Measurements from ENCODE around the gene HS6ST2.
A peak's percentile ranks its signal among the peaks of the same experiment; 100 is the strongest.
"Not testable (repeated sequence)": the region's sequence is repeated elsewhere in the genome, so short reads cannot be mapped to it uniquely, and the experiment has no call there.

The HS6ST2 gene

DNA sequence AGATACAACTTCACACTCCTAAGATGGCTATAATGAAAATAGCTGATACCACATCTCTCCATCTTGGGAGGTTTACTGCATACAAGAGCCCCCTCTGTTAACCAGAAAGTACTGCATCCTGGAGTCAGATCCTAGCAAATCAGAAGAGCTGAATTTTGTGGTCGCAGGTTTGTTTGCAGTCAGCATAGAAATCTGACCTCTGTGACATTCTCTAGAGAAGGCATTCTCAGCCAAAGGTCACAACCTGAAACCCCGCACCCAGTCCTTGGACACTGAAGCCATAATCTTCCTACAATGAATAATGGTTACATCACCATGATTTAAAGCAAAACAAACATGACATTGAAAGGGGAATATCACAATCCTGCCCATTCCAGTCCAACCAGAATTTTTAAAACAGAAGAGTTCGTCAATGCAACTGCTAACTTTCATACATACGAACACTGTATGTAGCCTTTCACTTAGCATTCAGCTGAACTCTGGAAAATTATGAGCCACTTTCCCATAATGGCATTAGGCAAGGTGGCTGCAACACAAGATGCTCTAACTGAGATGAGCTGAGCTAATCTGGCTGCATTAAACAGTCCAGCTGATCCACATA is 17.6 kb downstream of the HS6ST2 start:
- DNase-seq: no peak

DNA sequence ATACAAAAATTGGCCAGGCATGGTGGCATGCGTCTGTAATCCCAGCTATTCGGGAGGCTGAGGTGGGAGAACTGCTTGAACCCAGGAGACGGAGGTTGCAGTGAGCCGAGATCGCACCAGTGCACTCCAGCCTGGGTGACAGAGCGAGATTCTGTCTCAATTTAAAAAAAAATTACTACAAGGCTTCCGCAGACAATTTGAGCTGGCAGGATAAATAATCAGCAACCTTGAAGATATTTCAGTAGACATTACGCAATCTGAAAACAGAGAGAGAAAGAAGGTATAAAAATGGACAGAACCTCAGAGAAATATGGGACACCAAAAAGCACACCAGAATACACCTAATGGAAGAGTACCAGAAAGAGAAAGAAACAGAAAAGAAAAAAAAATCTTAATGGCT is 25.3 kb downstream of the HS6ST2 start:
- DNase-seq: no peak

DNA sequence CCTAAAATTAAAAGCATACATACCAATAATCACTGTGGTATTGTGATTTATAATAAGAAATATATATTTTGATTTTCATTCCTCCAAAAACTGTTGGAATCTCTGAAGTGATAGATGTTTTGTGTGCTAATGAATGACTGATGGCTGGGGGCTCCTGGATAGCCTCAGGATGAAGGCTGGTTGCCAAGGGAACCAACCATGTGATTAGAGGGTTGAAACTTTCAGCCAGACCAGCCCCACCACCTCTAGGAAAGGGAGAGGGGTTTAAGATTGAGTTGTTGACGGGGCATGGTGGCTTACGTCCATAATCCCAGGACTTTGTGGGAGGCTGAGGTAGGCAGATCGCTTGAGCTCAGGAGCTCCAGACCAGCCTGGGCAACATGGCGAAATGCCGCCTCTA is 34.0 kb downstream of the HS6ST2 start:
- DNase-seq: no peak

DNA sequence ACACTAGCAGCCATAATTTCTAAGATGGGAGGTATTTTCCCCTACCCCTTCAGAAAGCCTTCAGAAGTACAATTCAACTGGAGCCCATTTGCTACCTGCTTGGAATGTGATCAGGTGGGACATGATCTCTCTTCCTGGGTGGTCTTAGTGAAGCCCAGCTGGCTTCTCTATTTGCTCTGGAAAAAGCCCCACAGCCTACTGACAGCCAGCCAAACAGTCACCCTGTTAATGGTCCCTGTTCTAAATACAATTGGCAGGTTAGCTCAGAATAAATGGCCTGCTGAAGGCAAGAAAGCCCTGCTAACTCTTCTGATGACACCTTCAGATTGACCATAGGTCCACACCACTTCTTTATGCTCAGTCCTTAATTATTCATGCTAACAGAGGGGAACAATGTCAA is 39.9 kb downstream of the HS6ST2 start:
- no peak for DNase-seq

DNA sequence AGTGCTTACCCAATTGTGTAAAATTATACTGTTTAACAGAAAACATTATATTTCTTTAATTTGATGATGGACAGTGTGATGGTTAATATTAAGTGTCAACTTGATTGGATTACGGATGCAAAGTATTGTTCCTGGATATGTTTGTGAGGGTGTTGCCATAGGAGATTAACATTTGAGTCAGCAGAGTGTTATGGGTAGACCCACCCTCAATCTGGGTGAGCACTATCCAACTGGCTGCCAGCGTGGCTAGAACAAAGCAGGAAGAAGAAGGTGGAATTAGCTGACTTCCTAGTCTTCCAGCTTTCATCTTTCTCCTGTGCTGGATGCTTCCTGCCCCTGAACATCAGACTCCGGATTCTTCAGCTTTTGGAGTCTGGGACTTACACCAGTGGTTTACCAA is 42.1 kb downstream of the HS6ST2 start:
- no peak for DNase-seq

DNA sequence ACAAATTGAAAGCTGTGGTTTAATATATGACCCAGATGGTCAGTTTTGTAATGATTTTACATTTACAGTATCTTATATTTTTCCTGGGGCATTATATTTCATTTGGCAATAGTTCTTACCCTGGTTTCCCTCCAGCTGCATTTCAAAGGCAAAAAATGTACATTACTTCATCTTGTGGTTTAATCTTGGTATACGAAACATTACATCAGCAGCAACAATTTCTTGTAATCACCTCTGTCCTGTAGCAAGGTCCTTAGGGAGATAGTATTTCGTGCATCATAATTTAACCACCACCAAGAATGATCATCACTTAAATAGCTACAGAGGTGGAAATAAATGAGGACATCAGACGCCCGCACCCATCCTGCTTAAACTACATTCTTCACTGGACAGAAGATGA is 48.8 kb downstream of the HS6ST2 start:
- DNase-seq: no peak

DNA sequence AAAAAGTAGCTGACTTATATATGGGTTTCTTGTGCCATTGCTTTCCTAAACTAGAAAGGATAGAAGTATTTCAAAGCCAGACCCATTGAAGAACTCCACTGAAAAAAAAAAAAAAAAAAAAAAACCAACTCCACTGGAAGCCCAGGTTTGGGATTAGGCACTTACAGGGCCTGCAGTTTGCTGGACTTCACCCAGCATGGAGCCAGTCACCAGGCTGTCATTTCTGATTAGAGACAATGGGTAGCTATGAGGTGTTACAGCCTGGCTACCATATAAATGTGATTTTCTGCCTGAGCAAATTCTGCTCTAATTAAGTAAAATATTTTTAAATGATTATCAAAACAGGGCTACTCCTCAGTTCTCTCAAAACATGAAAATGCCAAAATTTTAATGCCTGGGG is 49.5 kb downstream of the HS6ST2 start:
- no peak for DNase-seq

DNA sequence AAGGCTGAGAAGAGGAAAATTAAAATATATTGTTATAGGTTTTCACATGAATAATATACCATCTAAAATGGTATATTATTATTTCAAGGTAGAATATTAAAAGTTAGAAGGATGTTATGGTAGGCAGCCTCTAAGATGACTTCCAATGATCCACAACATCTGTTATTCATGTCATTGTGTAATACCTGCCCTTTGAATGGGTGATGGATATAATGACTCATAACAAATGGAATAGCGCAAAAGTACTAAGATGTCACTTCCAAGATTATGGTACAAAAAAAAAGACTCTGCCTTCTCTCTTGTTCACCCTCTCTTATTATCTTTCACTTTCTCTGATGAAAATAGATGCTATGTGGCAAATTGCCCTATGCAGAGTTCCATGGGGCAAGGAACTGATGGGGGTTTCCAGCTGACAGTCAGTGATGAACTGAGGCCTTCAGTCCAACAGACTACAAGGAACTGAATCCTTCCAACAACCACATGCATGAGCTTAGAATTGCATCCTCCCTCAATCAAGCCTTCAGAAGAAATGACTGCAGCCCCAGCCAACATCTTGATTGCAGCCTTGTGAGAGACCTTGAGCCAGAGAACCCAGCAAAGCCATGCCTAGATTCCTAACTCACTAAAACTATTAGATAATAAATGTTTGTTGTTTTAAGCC is 57.7 kb downstream of the HS6ST2 start:
- DNase-seq: no peak

DNA sequence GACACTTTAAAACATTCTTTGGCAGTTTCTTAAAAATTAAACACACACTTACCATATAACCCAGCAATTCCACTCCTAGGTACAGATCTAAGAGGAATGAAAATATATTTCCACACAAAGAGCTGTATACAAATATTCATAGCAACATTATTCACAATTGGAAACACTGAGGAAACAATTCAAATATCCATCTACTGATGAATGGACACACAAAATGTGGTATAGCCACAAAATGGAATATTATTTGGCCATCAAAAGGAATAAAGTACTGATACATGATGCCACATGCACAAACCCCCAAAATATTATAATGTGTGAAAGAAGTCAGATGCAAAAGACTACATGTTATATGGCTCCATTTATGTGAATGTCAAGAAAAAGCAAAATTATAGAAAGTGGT is 70.9 kb downstream of the HS6ST2 start:
- no peak for DNase-seq

DNA sequence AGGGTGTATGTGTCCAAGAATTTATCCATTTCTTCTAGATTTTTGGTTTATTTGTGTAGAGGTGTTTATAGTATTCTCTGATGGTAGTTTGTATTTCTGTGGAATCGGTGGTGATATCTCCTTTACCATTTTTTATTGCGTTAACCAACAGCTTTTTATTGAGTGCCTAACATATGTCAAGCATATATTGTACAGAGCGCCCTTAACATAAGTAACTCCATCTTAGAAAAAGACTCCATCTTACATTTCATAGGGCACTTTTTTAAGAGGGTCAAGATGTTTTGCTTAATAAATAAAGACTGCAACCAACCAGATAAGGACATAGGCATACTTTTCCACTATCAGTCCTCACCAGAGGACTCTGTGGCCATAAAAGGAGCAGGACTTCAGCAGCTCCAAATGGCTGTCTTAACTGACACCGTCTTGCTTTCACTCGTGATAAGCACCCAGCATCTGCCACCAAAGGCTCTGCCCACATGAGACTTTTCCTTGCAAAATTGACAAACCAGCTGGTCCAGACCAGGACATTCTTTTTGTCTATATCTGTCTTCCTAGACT is 75.0 kb downstream of the HS6ST2 start:
- DNase-seq: peak; percentile 26

DNA sequence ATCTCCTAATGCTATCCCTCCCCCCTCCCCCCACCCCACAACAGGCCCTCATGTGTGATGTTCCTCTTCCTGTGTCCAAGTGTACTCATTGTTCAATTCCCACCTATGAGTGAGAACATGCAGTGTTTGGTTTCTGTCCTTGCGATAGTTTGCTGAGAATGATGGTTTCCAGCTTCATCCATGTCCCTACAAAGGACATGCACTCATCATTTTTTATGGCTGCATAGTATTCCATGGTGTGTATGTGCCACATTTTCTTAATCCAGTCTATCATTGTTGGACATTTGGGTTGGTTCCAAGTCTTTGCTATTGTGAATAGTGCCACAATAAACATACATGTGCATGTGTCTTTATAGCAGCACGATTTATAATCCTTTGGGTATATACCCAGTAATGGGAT is 77.7 kb downstream of the HS6ST2 start:
- not testable (repeated sequence) for DNase-seq

DNA sequence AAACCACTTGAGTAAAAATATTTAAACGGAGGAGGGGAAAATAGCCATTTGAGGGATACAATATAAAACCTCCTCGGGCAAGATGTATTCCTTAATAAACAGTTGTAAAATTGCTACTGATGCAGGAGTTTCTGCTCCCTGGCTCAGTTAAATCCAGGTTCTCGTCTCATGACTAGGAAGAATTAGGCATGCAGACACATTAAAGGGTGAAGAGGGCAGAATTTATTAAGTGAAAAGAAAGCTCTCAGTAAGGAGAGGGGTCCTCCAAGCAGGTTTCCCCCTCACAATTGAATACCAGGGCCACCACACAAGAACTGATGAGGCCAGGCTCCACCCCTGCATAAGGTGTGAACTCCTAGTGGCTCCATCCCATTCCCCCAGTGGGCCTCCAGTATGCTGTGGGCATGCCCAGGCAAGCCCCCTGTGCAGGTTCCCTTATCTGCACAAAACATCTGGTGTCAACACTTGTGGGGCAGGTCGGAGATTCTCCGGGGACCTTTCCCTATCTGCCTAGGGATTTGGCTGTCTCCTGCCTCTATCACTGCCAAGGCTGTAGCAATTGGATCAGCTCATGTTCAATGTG is 80.4 kb downstream of the HS6ST2 start:
- peak; percentile 1 for DNase-seq

DNA sequence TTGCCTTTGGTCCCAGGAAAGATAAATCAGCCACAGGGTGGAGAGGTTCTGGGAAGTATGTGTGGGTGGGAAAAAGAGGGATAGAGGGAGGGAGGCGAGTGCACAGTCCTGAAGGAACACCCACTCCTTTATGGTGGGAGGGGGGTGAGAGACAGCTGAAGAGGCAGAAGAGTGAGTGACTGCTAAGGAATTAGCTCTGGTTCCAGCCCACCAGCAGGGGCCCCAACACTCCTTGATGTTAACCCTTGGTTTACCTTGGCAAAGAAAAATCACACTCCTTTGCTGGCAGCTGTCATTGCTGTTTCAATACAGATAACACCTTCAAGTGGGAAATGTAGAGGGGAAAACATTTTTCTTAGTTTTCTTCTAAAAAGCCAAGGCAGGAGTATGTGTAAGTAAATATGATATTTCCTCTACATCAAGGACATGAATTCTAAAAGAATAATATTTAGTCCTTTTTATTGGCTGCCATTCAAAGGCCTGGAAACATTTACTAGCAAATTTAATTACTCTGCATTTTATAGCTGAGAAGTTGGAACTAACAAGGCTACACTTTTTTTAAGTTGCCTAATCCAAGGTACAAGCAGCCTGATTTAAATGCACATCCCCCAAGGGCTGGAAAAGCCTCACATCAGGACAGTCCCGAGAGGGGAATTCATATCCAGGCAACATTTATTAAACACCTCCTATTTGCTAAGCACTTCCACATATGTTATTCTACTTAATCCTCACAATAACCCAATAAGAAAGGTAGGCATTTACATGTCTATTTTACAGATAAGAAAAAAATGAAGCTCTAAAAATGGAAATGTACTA is 81.7 kb downstream of the HS6ST2 start:
- DNase-seq: no peak

DNA sequence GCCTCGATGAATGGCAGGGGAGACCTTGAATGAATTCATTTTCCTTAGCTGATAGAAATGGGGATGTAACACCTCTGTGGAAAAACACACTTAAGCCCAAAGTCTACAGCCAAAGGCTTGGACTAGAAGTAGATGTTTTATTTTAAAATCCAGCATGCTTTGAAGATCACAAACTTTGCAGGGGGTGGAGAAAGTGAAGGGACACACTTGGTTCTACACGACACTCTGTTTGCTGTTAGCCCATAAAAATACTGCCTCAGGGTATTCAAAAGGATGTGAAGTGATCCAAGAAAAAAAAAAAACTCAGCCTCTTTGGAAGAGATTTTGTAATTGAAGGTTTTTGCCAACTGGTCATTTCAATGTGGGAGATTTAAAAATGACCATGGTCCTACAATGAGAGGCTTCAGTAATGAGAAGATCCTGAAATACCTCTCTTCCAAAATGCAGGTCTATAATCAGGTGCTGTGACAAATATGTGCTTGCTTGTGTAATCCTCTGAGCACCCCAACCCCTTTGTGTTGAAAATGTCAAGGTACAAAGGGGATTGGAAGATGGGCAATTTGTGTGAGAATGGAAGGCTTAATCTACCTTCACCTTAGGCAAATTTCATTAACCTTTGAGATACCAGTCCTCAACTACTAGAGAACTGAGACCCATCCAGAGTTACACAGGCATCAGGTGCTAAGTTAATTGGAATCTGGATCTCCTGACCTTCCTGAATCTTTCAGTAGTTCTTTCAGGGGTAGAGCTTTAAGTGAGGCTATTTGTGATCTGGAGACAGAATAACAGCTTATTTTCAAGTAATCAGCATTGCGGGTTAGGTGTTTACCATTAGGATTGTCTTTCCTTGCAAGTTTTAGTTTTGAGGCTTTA is 82.5 kb downstream of the HS6ST2 start:
- DNase-seq: no peak

DNA sequence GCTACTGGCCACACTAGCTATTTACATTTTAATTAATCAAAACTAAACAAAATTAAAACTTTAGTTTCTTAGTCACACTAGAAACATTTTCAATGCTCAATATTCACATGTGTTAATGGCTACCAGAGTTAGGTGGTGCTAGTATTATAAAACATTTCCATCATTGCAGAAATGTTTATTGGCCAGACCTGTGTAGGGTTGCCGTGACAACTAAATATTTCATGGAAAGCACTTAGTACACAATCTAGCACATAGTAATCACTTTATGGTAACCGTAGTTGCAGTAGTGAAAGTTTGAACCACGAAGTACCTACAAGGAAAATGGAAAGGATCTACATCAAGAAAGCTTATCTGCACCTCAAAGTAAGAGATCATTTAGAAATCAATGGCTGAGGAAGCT is 95.9 kb downstream of the HS6ST2 start:
- DNase-seq: no peak

DNA sequence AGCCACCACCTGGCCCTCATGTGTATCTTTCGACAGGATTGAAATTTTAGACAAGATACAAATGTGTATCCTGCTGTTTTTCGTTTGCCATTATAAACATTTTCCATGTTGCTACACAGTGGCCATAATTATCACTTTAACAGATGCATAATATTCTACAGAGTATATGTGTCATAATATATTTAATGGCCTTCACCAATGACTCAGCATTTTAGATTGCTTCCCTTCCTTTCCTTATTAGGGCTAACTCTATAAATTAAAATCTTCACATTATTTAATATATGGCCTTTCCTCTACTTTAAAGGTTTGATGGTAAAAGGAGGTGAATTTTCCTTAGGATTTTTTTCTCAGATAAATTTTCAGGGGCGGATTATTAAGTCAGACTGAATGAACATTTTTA is 97.4 kb downstream of the HS6ST2 start:
- no peak for DNase-seq

DNA sequence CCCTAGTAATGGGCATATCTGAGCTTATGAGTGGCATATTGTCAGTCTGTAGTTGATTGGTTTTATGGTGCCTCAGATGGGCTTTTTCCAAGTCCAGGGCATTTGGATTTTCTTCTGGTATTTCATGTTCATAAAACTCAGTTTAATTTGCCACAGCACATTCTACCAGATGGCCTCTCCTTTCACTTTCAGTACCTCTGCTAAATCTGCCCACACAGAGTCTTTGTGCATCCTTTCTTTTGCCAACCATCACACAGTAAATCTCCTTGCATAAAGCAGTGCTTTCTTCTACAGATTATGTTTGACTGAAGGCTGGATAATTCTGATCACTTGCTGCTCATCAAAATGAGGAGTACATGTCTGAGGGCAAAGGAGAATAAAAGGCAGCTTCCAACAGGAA is 98.2 kb downstream of the HS6ST2 start:
- DNase-seq: no peak

DNA sequence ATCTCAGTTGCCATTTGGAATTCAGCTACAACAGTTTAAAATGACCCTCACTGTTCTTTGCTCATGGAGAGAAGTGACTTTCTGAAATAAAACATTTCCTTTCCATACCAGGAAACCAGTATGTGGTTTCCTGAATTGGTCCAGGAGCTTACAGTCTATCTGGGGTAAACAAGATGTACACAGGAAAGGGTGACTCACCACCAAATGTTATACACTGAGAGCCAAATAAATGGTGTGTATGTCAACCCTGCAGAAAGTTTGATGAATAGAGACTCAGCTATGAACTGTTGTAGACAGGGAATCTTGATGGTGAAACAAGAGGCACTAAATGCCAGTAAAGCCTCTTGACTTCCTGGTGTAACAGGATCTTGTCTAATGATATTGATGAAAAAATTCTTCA is 100.4 kb downstream of the HS6ST2 start:
- no peak for DNase-seq

DNA sequence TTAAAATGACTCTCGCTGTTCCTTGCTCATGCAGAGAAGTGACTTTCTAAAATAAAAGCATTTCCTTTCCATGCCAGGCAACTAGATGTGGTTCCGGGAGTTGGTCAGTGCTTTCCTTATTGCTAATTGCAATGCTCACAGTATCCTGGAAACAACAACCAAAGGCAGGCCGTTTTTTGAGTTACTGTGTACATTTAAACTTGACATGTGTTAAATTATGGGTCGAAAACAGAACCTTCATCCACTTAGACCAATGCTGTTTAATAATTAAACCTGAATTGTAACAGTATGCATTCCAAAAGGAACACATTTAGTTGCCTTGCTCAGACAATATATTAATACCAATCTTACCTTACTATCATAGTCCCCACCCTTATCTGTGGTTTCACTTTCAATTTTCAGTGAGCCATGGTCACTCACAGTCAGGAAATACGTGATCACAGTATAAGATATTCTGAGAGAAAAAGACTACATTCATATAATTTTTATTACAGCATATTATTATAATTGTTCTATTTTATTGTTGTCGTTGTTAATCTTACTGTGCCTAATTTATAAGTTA is 102.6 kb downstream of the HS6ST2 start:
- no peak for DNase-seq

DNA sequence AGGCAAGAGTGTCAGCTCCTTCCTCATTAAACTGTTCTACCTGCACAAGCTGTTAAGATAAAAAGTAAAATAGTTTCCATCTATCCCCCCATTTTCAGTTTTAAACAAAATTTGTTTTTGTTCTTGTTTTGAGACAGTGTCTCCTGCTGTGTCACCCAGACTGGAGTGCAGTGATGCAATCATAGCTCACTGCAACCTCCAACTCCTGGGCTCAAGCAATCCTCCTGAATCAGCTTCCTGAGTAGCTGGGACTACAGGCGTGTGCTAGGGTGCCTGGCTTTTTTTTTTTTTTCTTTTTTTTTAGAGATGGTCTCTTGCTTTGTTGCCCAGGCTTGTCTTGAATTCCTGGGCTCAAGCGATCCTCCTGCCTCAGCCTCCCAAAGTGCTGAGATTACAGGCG is 105.4 kb downstream of the HS6ST2 start:
- DNase-seq: no peak

DNA sequence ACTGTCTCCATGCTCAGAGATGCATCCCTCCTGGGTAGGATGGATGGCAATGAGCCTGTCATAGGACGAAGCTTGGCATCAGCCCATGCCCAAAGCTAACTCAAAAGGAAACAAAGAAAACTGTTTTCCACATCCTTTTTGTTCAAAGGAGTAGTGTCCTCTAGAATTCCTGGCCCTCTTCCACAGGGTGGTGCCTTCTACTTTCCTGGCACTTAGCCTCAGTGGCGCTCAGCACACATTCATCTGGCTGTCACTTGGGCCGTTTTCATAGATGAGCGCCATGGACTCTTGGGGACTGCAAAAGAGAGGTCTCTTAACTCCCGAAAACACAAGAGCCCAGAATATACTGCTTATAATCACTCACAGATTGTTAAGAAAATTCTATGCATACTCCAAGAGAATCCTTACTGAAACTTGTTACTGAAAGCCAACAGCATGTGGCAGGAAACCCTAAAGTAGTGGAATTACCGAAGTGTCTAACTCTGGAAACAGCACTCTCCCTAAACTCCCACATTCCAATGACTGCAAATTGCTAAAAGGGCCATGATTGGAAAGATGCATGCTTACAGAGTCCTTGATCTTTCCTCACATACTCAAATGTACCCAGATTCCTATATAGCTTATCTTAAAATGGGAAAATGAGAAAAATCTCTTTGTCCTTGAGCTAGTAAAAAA is 110.0 kb downstream of the HS6ST2 start:
- no peak for DNase-seq

DNA sequence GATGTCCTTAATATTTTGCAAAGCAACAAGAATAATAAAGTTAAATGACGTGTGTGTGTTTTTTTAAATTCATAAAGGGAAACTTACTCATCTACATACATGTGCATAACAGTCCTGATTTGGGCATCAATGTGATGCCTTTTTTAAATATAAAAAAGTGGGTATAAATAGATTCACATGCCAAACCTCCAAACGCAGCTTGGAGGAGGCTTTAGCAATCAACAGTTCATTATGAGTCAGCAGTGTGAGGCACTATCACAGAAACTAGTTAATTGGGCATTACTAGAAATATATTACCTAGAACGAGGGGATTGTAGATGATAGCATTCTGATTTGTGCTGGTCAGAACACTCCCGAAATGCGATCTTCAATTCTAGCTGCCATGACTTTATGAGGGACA is 115.1 kb downstream of the HS6ST2 start:
- no peak for DNase-seq
